Stomach (tissue), 9 donors: ENCODE results near the gene BTBD9. TPM values are rescaled to one million over a fixed set of nuclear protein-coding genes. Genes with fewer than 3 reads are reported as not detected.

Experiments
- DNase-seq, 2 donors: peaks; one replicate each; pipeline versions ENCODE4 v3.0.0 to v3.0.0-alpha.2; 2013 to 2019
- H3K27ac ChIP-seq, 5 donors: fragments of 200-600 bp in 4 of 5; sonication (generic) in 4 of 5; one replicate each; pipeline ENCODE4 v1.5.1; 2013 to 2019; ENCODE audit warnings: mild to moderate bottlenecking in 1 of 5, moderate library complexity in 1 of 5
- H3K27me3 ChIP-seq, 3 donors: fragments of 200-600 bp; sonication (generic); one replicate each; pipeline ENCODE4 v1.5.1; 2017 to 2019; ENCODE audit warnings: mixed run types in 1 of 3
- H3K36me3 ChIP-seq, 4 donors: fragments of 200-600 bp; sonication (generic); 1 replicate in 3 of 4; 2 replicates in 1 of 4; pipeline ENCODE4 v1.5.1; 2016 to 2019
- H3K4me1 ChIP-seq, 4 donors: fragments of 200-600 bp; sonication (generic); one replicate each; pipeline ENCODE4 v1.5.1; 2016 to 2019
- H3K4me3 ChIP-seq, 4 donors: fragments of 200-600 bp; sonication (generic) in 3 of 4; one replicate each; pipeline ENCODE4 v1.5.1; 2016 to 2019; ENCODE audit warnings: mild to moderate bottlenecking in 1 of 4
- H3K9me3 ChIP-seq, 4 donors: fragments of 200-600 bp; sonication (generic); one replicate each; pipeline ENCODE4 v1.5.1; 2016 to 2019
- CTCF ChIP-seq, 7 experiments: fragments of 450-650 bp in 4 of 7; fragments of 200-600 bp in 3 of 7; sonication (generic) in 3 of 7; IDR thresholded peaks; one replicate each; pipeline ENCODE4 v1.5.1; 2016 to 2019; ENCODE audit warnings: antibody characterized with exemption in 7 of 7, control low read depth in 2 of 7, mild to moderate bottlenecking in 1 of 7
- EP300 ChIP-seq: sonication (generic); formaldehyde crosslinking; IDR thresholded peaks from one replicate; pipeline ENCODE4 v1.6.1; 2017; ENCODE audit warnings: antibody characterized with exemption
- POLR2A ChIP-seq, 4 donors: fragments of 450-650 bp; IDR thresholded peaks; one replicate each; pipeline ENCODE4 v1.6.1; 2016; ENCODE audit warnings: antibody characterized with exemption in 4 of 4, control low read depth in 2 of 4, mild to moderate bottlenecking in 1 of 4, moderate library complexity in 1 of 4
- POLR2AphosphoS5 ChIP-seq, 3 donors: sonication (generic); formaldehyde crosslinking; IDR thresholded peaks; one replicate each; pipeline ENCODE4 v1.6.1; 2016; ENCODE audit warnings: antibody characterized with exemption in 3 of 3
- WGBS, 5 donors: extraction: QIAGEN DNeasy Blood & Tissue Kit in 3 of 5; methylation state at CpG; one replicate each; pipeline versions ENCODE4 v1.1.5 to v1.1.7; 2013 to 2018; 5-methylcytosine and 5-hydroxymethylcytosine counted together
- intact Hi-C: fragments of 100-400 bp; cut with DNase I; formaldehyde crosslinking; loops from one replicate; pipeline ENCODE4 v1.15.1; 2023; ENCODE audit warnings: low total_unique reads
- polyA plus RNA-seq, 3 donors: library from polyadenylated mRNA; stranded (reverse); fragments of 200-250 nt; gene quantifications; one replicate each; pipeline ENCODE4 v1.2.3, GENCODE V29; 2013
- total RNA-seq, 5 donors: library from RNA; depleted of rRNA; stranded (reverse); fragments of >200 nt; gene quantifications; one replicate each; pipeline versions ENCODE4 v1.1.0 to v1.2.3, GENCODE V29; 2014 to 2016
- donor health status: healthy with polysubstance abuse.
- donor health status: Bipolar disorder and iron deficiency.
- donor health status: healthy.

The BTBD9 gene
- total and polyA plus RNA-seq, 8 donors: 1.4 to 90.2 (median 6.8) TPM

- intact Hi-C loops: no loop called here
- WGBS, 5 donors: 76 to 83% (median 81%) methylated on average over 6 of the region's 6 CpGs
- Histone ChIP-seq H3K27ac (no peak overlapping the region), H3K9me3 (no peaks in the 10 kb centered on the region), H3K27me3 (no peaks in the 10 kb centered on the region), H3K4me3 (no peak overlapping the region), H3K4me1 (no peaks in the 10 kb centered on the region), H3K36me3 (no peaks in the 10 kb centered on the region)
- TF ChIP-seq CTCF (IDR thresholded peaks at IDR 0.05) (no peak), EP300 (no peak), POLR2A (IDR thresholded peaks at IDR 0.05) (no peak), POLR2AphosphoS5 (IDR thresholded peaks at IDR 0.05) (no peak)
- DNase-seq: no peak
These were observed 318.9 kb downstream of the BTBD9 start for GRCh38 chr6:38320843-38321242.

GRCh38 chr6:38320358-38320757 is 319.4 kb downstream of the BTBD9 start:
- no peaks in the 10 kb centered on the region for H3K9me3 ChIP-seq
- H3K36me3 ChIP-seq: no peaks in the 10 kb centered on the region
- no peak overlapping the region for H3K27ac ChIP-seq
- peak in 1 of 2 donors; percentile 43 for DNase-seq
- H3K27me3 ChIP-seq: no peaks in the 10 kb centered on the region
- H3K4me1 ChIP-seq: no peaks in the 10 kb centered on the region
- H3K4me3 ChIP-seq: no peak overlapping the region
- 58 to 70% (median 68%) methylated on average over 3 of the region's 3 CpGs for WGBS, 5 donors
- TF ChIP-seq CTCF (IDR thresholded peaks at IDR 0.05) (no peak), EP300 (no peak), POLR2AphosphoS5 (IDR thresholded peaks at IDR 0.05) (no peak), POLR2A (IDR thresholded peaks at IDR 0.05) (no peak)
- intact Hi-C loops: no loop called here

GRCh38 chr6:38319256-38320212 is 320.2 kb downstream of the BTBD9 start:
- Histone ChIP-seq H3K27me3 (no peaks in the 10 kb centered on the region), H3K4me3 (no peak overlapping the region), H3K36me3 (no peaks in the 10 kb centered on the region), H3K27ac (no peak overlapping the region), H3K4me1 (no peaks in the 10 kb centered on the region), H3K9me3 (no peaks in the 10 kb centered on the region)
- WGBS, 5 donors: 84 to 95% (median 86%) methylated on average over 11 of the region's 11 CpGs
- no peak for TF ChIP-seq CTCF (IDR thresholded peaks at IDR 0.05)
- no peak for TF ChIP-seq POLR2A (IDR thresholded peaks at IDR 0.05)
- TF ChIP-seq EP300: no peak
- TF ChIP-seq POLR2AphosphoS5 (IDR thresholded peaks at IDR 0.05): no peak
- intact Hi-C loops: no loop called here
- no peak for DNase-seq

GRCh38 chr6:38316099-38316868 is 323.4 kb downstream of the BTBD9 start:
- Histone ChIP-seq H3K9me3 (no peaks in the 10 kb centered on the region), H3K27ac (no peak overlapping the region), H3K36me3 (no peaks in the 10 kb centered on the region), H3K27me3 (no peaks in the 10 kb centered on the region), H3K4me3 (no peak overlapping the region), H3K4me1 (no peaks in the 10 kb centered on the region)
- TF ChIP-seq POLR2A (IDR thresholded peaks at IDR 0.05) (no peak), CTCF (IDR thresholded peaks at IDR 0.05) (no peak), EP300 (no peak), POLR2AphosphoS5 (IDR thresholded peaks at IDR 0.05) (no peak)
- DNase-seq: no peak
- intact Hi-C loops: no loop called here
- 73 to 90% (median 87%) methylated on average over 1 of the region's 1 CpG for WGBS, 5 donors
